Measurements from ENCODE around the gene FAM3D. TPM values are rescaled to one million over a fixed set of nuclear protein-coding genes. Genes with fewer than 3 reads are reported as not detected.

The FAM3D gene
- total RNA-seq, 1 donor from 2014 or later, result 0.11 TPM

DNA sequence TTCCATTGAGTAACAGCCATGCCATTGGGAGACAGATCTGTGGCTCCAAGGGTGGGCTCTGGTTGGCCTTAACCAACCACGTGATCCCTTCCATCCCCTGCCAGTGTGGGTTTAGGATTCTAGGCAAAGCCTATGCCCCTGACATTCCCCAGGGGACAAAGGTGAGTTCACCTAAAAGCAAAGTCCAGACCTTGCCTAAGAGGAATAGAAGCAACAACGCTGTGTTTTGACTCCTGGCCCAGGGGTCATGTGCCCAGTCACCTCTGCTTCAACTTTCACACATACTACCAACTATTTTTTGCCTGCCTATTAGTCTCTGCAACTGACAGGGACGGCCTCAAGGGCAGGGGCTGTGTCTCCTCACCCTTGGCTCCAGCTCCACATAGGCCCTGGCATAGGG lies 42.0 kb downstream of the FAM3D start:
- Mint-ChIP-seq H3K4me1 (peaks cover 58% of the 10 kb centered on the region), H3K27me3 (ENCODE audit: insufficient read depth, low read depth) (peaks cover 4% of the 10 kb centered on the region), H3K9me3 (no peaks in the 10 kb centered on the region), H3K36me3 (no peaks in the 10 kb centered on the region), H3K4me3 (no peak overlapping the region), H3K27ac (peak overlapping the region; percentile 53)
- H3K4me3 ChIP-seq, result no peak overlapping the region
- peaks cover 35% of the 10 kb centered on the region for H3K4me1 ChIP-seq
- no peak overlapping the region for H3K9ac ChIP-seq
- H3K9me3 ChIP-seq (ENCODE audit: low read depth), result no peaks in the 10 kb centered on the region
- no peaks in the 10 kb centered on the region for H3K27me3 ChIP-seq
- H4K20me1 ChIP-seq (ENCODE audit: low read depth), result no peaks in the 10 kb centered on the region
- H3K79me2 ChIP-seq (ENCODE audit: low read depth), result no peaks in the 10 kb centered on the region
- H3K36me3 ChIP-seq, result no peaks in the 10 kb centered on the region
- H3K4me2 ChIP-seq, result no peak overlapping the region
- H2AFZ ChIP-seq (replicated peaks), result no peak overlapping the region
- TF ChIP-seq, protein P1, sequence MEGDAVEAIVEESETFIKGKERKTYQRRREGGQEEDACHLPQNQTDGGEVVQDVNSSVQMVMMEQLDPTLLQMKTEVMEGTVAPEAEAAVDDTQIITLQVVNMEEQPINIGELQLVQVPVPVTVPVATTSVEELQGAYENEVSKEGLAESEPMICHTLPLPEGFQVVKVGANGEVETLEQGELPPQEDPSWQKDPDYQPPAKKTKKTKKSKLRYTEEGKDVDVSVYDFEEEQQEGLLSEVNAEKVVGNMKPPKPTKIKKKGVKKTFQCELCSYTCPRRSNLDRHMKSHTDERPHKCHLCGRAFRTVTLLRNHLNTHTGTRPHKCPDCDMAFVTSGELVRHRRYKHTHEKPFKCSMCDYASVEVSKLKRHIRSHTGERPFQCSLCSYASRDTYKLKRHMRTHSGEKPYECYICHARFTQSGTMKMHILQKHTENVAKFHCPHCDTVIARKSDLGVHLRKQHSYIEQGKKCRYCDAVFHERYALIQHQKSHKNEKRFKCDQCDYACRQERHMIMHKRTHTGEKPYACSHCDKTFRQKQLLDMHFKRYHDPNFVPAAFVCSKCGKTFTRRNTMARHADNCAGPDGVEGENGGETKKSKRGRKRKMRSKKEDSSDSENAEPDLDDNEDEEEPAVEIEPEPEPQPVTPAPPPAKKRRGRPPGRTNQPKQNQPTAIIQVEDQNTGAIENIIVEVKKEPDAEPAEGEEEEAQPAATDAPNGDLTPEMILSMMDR (IDR thresholded peaks at IDR 0.05), result no peak
- TF ChIP-seq EZH2 (IDR thresholded peaks at IDR 0.05) (no peak), EZH2phosphoT487 (IDR thresholded peaks at IDR 0.05) (no peak)
- H3K27ac ChIP-seq, result no peak overlapping the region
- no peaks in the 10 kb centered on the region for H3F3A ChIP-seq (ENCODE audit: low read depth)
- no peak for DNase-seq (ENCODE audit: low spot score)

DNA sequence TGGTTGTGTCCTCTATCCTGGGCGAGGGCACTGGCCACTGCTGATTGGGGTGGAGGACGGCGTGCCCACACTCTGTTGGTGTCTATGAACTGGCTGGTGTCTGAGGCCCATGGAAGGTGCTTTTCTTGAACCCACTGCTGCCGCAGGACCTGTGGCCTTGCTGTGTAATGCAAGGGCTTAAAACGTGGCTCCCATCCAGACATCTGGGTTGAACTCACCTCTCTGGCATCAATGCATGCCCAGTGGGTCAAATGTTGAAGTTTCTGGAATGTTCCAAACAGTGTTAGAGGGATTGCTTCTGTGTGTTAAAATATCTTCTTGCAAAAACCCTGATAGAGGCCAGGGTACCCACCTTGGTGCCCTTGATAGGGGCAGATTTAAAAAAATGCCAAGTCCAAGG lies 42.6 kb downstream of the FAM3D start:
- DNase-seq (ENCODE audit: low spot score), result no peak
- Histone ChIP-seq H2AFZ (replicated peaks) (no peak overlapping the region), H3F3A (ENCODE audit: low read depth) (no peaks in the 10 kb centered on the region), H3K36me3 (no peaks in the 10 kb centered on the region), H3K79me2 (ENCODE audit: low read depth) (no peaks in the 10 kb centered on the region), H3K27me3 (no peaks in the 10 kb centered on the region), H4K20me1 (ENCODE audit: low read depth) (no peaks in the 10 kb centered on the region), H3K4me2 (no peak overlapping the region), H3K9ac (no peak overlapping the region), H3K9me3 (ENCODE audit: low read depth) (no peaks in the 10 kb centered on the region), H3K4me3 (no peak overlapping the region), H3K4me1 (peaks cover 35% of the 10 kb centered on the region), H3K27ac (no peak overlapping the region)
- H3K4me1 Mint-ChIP-seq, result peaks cover 60% of the 10 kb centered on the region
- no peak for TF ChIP-seq EZH2 (IDR thresholded peaks at IDR 0.05)
- TF ChIP-seq, protein P1 (IDR thresholded peaks at IDR 0.05), result no peak
- no peak for TF ChIP-seq EZH2phosphoT487 (IDR thresholded peaks at IDR 0.05)
- H3K27ac Mint-ChIP-seq, result peak overlapping the region; percentile 21
- H3K27me3 Mint-ChIP-seq (ENCODE audit: insufficient read depth, low read depth), result peaks cover 5% of the 10 kb centered on the region
- no peaks in the 10 kb centered on the region for H3K9me3 Mint-ChIP-seq
- no peak overlapping the region for H3K4me3 Mint-ChIP-seq
- H3K36me3 Mint-ChIP-seq, result no peaks in the 10 kb centered on the region

DNA sequence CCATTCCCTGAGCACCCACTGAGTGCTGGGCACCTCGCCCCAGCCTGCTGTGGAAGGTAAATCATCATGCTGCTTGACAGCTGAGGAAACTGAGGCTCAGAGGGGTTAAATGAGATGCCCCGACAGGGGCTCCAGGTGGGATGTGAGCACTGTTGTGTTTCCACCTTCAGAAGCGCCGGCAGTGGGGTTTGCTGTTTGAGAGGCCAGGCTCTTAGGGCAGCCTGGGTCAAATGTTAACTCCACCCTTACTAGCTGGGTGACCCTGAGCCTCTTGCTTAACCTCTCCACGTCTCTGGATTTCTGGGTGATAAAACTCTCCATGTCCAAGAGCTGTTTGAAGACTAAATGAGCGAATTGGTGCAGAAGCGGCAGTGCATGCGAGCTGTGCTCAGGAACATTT lies 43.1 kb downstream of the FAM3D start:
- Mint-ChIP-seq H3K4me1 (peaks cover 62% of the 10 kb centered on the region), H3K9me3 (no peaks in the 10 kb centered on the region), H3K27ac (no peak overlapping the region), H3K27me3 (ENCODE audit: insufficient read depth, low read depth) (peaks cover 6% of the 10 kb centered on the region), H3K36me3 (no peaks in the 10 kb centered on the region), H3K4me3 (no peak overlapping the region)
- H4K20me1 ChIP-seq (ENCODE audit: low read depth), result no peaks in the 10 kb centered on the region
- no peaks in the 10 kb centered on the region for H3F3A ChIP-seq (ENCODE audit: low read depth)
- TF ChIP-seq EZH2phosphoT487 (IDR thresholded peaks at IDR 0.05) (no peak), EZH2 (IDR thresholded peaks at IDR 0.05) (no peak)
- H3K9me3 ChIP-seq (ENCODE audit: low read depth), result no peaks in the 10 kb centered on the region
- H3K4me1 ChIP-seq, result peaks cover 35% of the 10 kb centered on the region
- no peaks in the 10 kb centered on the region for H3K27me3 ChIP-seq
- no peak for DNase-seq (ENCODE audit: low spot score)
- no peaks in the 10 kb centered on the region for H3K36me3 ChIP-seq
- H2AFZ ChIP-seq (replicated peaks), result no peak overlapping the region
- H3K9ac ChIP-seq, result no peak overlapping the region
- no peaks in the 10 kb centered on the region for H3K79me2 ChIP-seq (ENCODE audit: low read depth)
- no peak overlapping the region for H3K4me3 ChIP-seq
- no peak overlapping the region for H3K27ac ChIP-seq
- no peak overlapping the region for H3K4me2 ChIP-seq

DNA sequence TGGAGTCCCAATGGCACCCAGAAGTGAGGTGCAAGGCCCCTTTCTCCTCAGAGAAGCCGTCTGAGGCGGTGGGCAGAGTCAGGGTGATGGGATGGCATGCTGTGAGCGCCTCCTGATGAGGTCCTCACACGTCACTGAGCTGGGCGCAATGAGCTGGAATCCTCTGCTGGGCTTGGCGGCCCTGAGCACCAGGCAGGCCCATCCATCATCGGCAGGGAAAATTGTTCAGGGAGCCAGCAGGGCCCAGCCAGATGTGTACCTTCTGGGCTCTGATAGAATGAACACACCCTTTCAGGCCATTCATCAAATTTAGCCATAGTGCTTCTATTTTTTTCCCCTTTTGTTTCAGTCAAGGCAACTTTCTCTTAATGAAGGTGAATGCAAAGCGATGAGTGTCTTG lies 43.7 kb downstream of the FAM3D start:
- no peak for DNase-seq (ENCODE audit: low spot score)
- no peak overlapping the region for H3K9ac ChIP-seq
- TF ChIP-seq, protein P1 (IDR thresholded peaks at IDR 0.05), result no peak
- TF ChIP-seq EZH2phosphoT487 (IDR thresholded peaks at IDR 0.05) (no peak), EZH2 (IDR thresholded peaks at IDR 0.05) (no peak)
- H3K79me2 ChIP-seq (ENCODE audit: low read depth), result no peaks in the 10 kb centered on the region
- no peak overlapping the region for H3K4me3 Mint-ChIP-seq
- H3K4me1 ChIP-seq, result peaks cover 36% of the 10 kb centered on the region
- H3K36me3 Mint-ChIP-seq, result no peaks in the 10 kb centered on the region
- peaks cover 8% of the 10 kb centered on the region for H3K27me3 Mint-ChIP-seq (ENCODE audit: insufficient read depth, low read depth)
- H3K27ac Mint-ChIP-seq, result no peak overlapping the region
- H2AFZ ChIP-seq (replicated peaks), result no peak overlapping the region
- no peak overlapping the region for H3K4me2 ChIP-seq
- no peaks in the 10 kb centered on the region for H3K9me3 Mint-ChIP-seq
- H3K4me3 ChIP-seq, result no peak overlapping the region
- no peak overlapping the region for H3K27ac ChIP-seq
- no peaks in the 10 kb centered on the region for H3K27me3 ChIP-seq
- peaks cover 68% of the 10 kb centered on the region for H3K4me1 Mint-ChIP-seq
- H3K36me3 ChIP-seq, result no peaks in the 10 kb centered on the region
- H3F3A ChIP-seq (ENCODE audit: low read depth), result peaks cover 4% of the 10 kb centered on the region
- H4K20me1 ChIP-seq (ENCODE audit: low read depth), result no peaks in the 10 kb centered on the region
- no peaks in the 10 kb centered on the region for H3K9me3 ChIP-seq (ENCODE audit: low read depth)
